Upper lobe of left lung (tissue), 6 donors: ENCODE measurements around the gene RARB. TPM values are rescaled to one million over a fixed set of nuclear protein-coding genes. Genes with fewer than 3 reads are reported as not detected.

ENCODE experiments used
- ATAC-seq, 2 donors: fragments of 200-7000 bp; cut with Tn5 transposase; one replicate each; pipeline ENCODE4 v1.9.1; 2022; ENCODE audit warnings: mild to moderate bottlenecking in 2 of 2, moderate library complexity in 2 of 2; ENCODE audit not compliant: low FRiP score in 2 of 2
- DNase-seq, 2 donors: peaks; one replicate each; pipeline ENCODE4 v3.0.0-alpha.2; 2019 to 2020
- H3K27ac ChIP-seq, 4 donors: fragments of 200-600 bp; sonication (generic); one replicate each; pipeline ENCODE4 v1.5.1; 2016 to 2019
- H3K27me3 ChIP-seq, 4 donors: fragments of 200-600 bp; sonication (generic); one replicate each; pipeline ENCODE4 v1.5.1; 2017 to 2019
- H3K36me3 ChIP-seq, 4 donors: fragments of 200-600 bp; sonication (generic); one replicate each; pipeline ENCODE4 v1.5.1; 2016 to 2019
- H3K4me1 ChIP-seq, 4 donors: fragments of 200-600 bp; sonication (generic); one replicate each; pipeline ENCODE4 v1.5.1; 2018 to 2019
- H3K4me3 ChIP-seq, 4 donors: fragments of 200-600 bp; sonication (generic); one replicate each; pipeline ENCODE4 v1.5.1; 2017 to 2019; ENCODE audit warnings: mild to moderate bottlenecking in 2 of 4, moderate library complexity in 1 of 4
- H3K9me3 ChIP-seq, 4 donors: fragments of 200-600 bp; sonication (generic); one replicate each; pipeline ENCODE4 v1.5.1; 2018 to 2019
- EP300 ChIP-seq, 4 donors: sonication (generic); formaldehyde crosslinking; IDR thresholded peaks; one replicate each; pipeline ENCODE4 v1.5.1; 2017; ENCODE audit warnings: antibody characterized with exemption in 4 of 4, control low read depth in 2 of 4
- POLR2A ChIP-seq, 4 donors: fragments of 450-650 bp; IDR thresholded peaks; one replicate each; pipeline ENCODE4 v1.5.1; 2016 to 2017; ENCODE audit warnings: antibody characterized with exemption in 4 of 4, mild to moderate bottlenecking in 2 of 4
- POLR2AphosphoS5 ChIP-seq, 2 donors: sonication (generic); formaldehyde crosslinking; IDR thresholded peaks; one replicate each; pipeline ENCODE4 v1.5.1; 2017; ENCODE audit warnings: antibody characterized with exemption in 2 of 2
- WGBS, 2 donors: methylation state at CpG; one replicate each; pipeline ENCODE4 v1.1.5; 2017 to 2018; 5-methylcytosine and 5-hydroxymethylcytosine counted together
- total RNA-seq, 6 donors: library from RNA; depleted of rRNA in 4 of 6; stranded (reverse); fragments of >200 nt in 4 of 6; gene quantifications; one replicate each; pipeline versions ENCODE4 v1.1.0 to v1.2.1, GENCODE V29; 2016 to 2021
- TF ChIP-seq, protein P1 (sequence below), 6 experiments: fragments of 450-650 bp in 4 of 6; fragments of 200-600 bp in 2 of 6; sonication (generic) in 2 of 6; IDR thresholded peaks; one replicate each; pipeline ENCODE4 v1.5.1; 2016 to 2019; ENCODE audit warnings: antibody characterized with exemption in 6 of 6
- donor health status: DM: no; HTN: no; CAD: no; lungs with moderate emphysema.
- donor health status: DM: no; HTN: yes; CAD: no; lungs with severe emphysema.

RARB gene
- total RNA-seq, 6 donors from 2014 or later: 3.9 to 15.4 (median 6.4) TPM

DNA sequence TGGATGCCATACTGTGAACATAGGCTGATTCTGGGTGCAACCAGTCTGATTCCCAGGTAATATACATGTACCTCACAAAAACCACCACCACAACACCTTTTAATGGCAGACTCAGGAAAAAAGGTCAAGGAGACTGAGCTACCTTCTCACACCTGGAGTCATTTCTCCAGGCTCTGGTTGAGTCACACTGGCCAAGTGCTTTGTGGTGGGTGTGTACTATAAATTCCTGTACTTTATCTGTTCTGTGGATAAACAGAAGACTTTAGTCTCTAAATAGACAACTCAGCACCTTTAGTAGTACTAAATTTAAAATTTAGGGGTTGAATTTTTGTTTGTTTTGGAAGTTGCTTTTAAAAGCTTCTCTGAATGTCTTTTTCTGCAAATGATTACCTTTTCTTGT, 190.0 kb downstream of the RARB start:
- Histone ChIP-seq H3K27ac (no peak overlapping the region), H3K9me3 (no peaks in the 10 kb centered on the region), H3K27me3 (no peaks in the 10 kb centered on the region), H3K4me3 (no peak overlapping the region), H3K36me3 (peaks cover 13 to 87% (median 27%) of the 10 kb centered on the region in 4 donors), H3K4me1 (no peaks in the 10 kb centered on the region)
- DNase-seq (no peak), ATAC-seq (no peak)
- TF ChIP-seq, protein P1, sequence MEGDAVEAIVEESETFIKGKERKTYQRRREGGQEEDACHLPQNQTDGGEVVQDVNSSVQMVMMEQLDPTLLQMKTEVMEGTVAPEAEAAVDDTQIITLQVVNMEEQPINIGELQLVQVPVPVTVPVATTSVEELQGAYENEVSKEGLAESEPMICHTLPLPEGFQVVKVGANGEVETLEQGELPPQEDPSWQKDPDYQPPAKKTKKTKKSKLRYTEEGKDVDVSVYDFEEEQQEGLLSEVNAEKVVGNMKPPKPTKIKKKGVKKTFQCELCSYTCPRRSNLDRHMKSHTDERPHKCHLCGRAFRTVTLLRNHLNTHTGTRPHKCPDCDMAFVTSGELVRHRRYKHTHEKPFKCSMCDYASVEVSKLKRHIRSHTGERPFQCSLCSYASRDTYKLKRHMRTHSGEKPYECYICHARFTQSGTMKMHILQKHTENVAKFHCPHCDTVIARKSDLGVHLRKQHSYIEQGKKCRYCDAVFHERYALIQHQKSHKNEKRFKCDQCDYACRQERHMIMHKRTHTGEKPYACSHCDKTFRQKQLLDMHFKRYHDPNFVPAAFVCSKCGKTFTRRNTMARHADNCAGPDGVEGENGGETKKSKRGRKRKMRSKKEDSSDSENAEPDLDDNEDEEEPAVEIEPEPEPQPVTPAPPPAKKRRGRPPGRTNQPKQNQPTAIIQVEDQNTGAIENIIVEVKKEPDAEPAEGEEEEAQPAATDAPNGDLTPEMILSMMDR (IDR thresholded peaks at IDR 0.05): no peak
- TF ChIP-seq POLR2A (IDR thresholded peaks at IDR 0.05): no peak
- TF ChIP-seq POLR2AphosphoS5 (IDR thresholded peaks at IDR 0.05): no peak
- TF ChIP-seq EP300 (IDR thresholded peaks at IDR 0.05): no peak

DNA sequence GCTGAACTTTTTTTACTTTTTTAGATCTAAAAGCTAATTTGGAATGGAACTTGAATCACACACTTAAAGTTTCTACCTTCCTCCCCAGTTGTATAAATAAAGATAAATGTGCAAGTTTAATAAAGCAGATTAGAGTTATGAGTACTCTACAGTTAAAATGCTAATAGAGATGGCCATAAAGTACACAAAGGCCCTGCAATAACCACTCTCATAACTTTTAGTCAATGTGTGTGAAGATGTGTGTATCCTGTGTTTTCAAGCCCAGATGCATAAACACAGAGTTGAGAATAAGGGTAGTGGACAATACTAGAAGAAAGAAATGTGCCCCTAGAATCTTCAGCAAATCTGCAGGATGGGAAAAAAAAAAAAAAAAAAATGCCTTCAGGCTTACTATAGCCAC, 191.3 kb downstream of the RARB start:
- Histone ChIP-seq H3K27me3 (no peaks in the 10 kb centered on the region), H3K27ac (no peak overlapping the region), H3K36me3 (peaks cover 9 to 89% (median 30%) of the 10 kb centered on the region in 4 donors), H3K4me1 (no peaks in the 10 kb centered on the region), H3K9me3 (no peaks in the 10 kb centered on the region), H3K4me3 (no peak overlapping the region)
- TF ChIP-seq, protein P1 (IDR thresholded peaks at IDR 0.05): no peak
- no peak for TF ChIP-seq POLR2AphosphoS5 (IDR thresholded peaks at IDR 0.05)
- no peak for TF ChIP-seq EP300 (IDR thresholded peaks at IDR 0.05)
- TF ChIP-seq POLR2A (IDR thresholded peaks at IDR 0.05): no peak
- no peak for ATAC-seq
- no peak for DNase-seq

DNA sequence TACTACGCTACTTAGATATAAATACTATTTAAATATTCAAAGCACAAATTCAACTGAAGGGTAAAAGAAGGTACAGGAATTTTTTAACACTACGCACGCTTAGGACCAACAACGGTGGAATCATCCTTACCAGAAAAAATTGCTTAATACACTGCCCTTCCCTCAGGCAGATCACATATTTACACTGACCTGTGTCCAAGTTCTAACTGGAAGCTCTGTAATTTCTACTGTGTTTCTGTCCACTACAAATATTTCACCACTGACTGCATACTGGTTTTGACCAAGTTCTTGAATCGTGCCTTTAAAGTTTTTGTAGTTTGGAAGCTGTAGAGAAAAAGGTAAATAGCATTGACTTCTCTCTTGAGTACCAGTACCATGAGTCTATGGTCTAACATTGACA, 192.4 kb downstream of the RARB start:
- H3K4me1 ChIP-seq: no peaks in the 10 kb centered on the region
- peaks cover 9 to 89% (median 34%) of the 10 kb centered on the region in 4 donors for H3K36me3 ChIP-seq
- H3K4me3 ChIP-seq: no peak overlapping the region
- 95% methylated on average over 5 of the region's 5 CpGs for WGBS, 2 donors
- TF ChIP-seq POLR2A (IDR thresholded peaks at IDR 0.05) (no peak), EP300 (IDR thresholded peaks at IDR 0.05) (no peak), POLR2AphosphoS5 (IDR thresholded peaks at IDR 0.05) (no peak)
- TF ChIP-seq, protein P1 (IDR thresholded peaks at IDR 0.05): no peak
- no peak overlapping the region for H3K27ac ChIP-seq
- DNase-seq (no peak), ATAC-seq (no peak)
- no peaks in the 10 kb centered on the region for H3K9me3 ChIP-seq
- H3K27me3 ChIP-seq: no peaks in the 10 kb centered on the region

DNA sequence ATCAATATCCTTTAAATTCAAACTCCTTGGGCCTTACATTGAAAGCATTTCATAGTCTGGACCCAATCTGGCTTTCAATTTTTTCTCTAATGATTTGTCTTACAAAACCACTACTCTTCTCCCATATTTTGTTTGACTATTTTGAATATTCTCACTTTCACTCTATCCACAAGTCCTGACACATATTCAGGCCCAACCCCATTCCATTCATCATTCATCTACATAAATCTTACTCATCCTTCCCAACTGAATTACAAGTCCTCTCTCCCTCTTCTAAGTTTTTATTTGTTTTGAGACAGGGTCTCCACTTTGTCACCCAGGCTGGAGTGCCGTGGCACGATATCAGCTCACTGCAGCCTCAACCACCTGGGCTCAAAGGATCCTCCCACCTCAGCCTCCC, 193.0 kb downstream of the RARB start:
- ATAC-seq: no peak
- Histone ChIP-seq H3K27ac (no peak overlapping the region), H3K4me1 (no peaks in the 10 kb centered on the region), H3K4me3 (no peak overlapping the region), H3K36me3 (peaks cover 9 to 91% (median 35%) of the 10 kb centered on the region in 4 donors), H3K27me3 (no peaks in the 10 kb centered on the region), H3K9me3 (no peaks in the 10 kb centered on the region)
- no peak for TF ChIP-seq POLR2A (IDR thresholded peaks at IDR 0.05)
- no peak for TF ChIP-seq EP300 (IDR thresholded peaks at IDR 0.05)
- TF ChIP-seq POLR2AphosphoS5 (IDR thresholded peaks at IDR 0.05): no peak
- TF ChIP-seq, protein P1 (IDR thresholded peaks at IDR 0.05): no peak
- 95 to 100% methylated on average over 2 of the region's 2 CpGs for WGBS, 2 donors
- no peak for DNase-seq

DNA sequence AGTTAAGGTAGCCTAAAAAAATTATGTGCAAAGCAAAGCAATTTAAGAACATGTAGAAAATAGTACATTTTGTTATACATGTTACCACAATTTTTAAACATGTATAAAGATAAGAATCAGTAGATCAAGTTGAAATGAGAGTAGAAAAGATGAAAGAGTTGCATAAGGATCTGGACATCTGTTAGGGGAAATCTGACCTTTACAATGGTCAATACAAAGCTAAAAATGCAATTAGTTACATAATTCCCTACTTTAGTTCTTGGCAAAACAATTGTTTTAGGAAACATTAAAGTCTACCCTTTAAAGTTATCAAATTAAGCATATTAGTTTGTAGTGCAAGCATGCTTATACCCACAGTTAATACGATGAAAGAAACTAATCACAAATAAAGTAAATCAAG, 203.9 kb downstream of the RARB start:
- no peak overlapping the region for H3K27ac ChIP-seq
- WGBS, 2 donors: 90 to 100% methylated on average over 1 of the region's 1 CpG
- H3K27me3 ChIP-seq: no peaks in the 10 kb centered on the region
- DNase-seq: no peak
- no peak overlapping the region for H3K4me3 ChIP-seq
- H3K4me1 ChIP-seq: no peaks in the 10 kb centered on the region
- TF ChIP-seq POLR2A (IDR thresholded peaks at IDR 0.05) (no peak), POLR2AphosphoS5 (IDR thresholded peaks at IDR 0.05) (no peak), EP300 (IDR thresholded peaks at IDR 0.05) (no peak)
- TF ChIP-seq, protein P1 (IDR thresholded peaks at IDR 0.05): no peak
- ATAC-seq: no peak
- H3K36me3 ChIP-seq: peaks cover 21 to 82% (median 34%) of the 10 kb centered on the region in 4 donors
- no peaks in the 10 kb centered on the region for H3K9me3 ChIP-seq
